ENCODE data around the gene UBE2E1.

UBE2E1 gene

GRCh38 chr3:23796518-23796917, 9.2 kb upstream of the UBE2E1 start:
- DNase-seq, result no peak

DNA sequence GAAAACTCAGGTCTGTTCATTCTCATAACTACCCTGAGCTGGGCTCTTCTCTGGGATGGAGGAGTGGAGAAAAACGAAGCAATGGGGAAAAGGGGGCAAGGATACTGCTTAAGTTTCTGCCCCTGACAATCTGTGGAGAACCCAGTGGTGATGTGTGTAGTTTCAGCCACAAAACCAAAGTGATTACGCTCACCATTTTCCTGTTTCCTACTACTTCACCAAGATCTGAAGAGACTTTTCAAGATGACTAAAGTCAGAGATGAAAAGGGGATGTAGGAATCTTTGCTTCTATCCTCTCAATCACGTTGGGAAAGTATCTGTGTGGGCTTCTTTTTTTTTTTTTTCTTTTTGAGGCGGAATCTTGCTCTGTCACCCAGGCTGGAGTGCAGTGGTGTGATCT, 8.3 kb upstream of the UBE2E1 start:
- no peak for DNase-seq

- no peak for DNase-seq
These were observed 7.3 kb upstream of the UBE2E1 start for GRCh38 chr3:23798456-23798855.

DNA sequence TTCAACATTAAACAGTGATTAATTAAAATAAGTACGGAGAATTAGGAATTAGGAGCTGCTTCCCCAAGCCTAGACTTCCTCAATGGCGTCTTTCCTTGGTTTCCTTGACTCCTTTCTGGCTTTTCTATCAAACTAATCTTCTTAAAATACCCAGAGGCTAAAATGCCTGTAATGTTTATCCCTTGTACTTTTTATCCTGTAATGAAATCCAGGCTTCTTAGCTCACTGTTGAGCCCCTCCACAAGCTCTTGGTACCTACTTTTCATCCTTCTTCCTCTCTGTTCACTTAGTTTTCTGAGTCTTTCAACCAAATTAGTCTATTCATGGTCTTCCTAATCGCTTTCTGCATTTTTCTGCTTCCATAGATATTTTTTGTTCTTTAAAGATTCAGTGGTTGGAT, 6.9 kb upstream of the UBE2E1 start:
- no peak for DNase-seq

DNA sequence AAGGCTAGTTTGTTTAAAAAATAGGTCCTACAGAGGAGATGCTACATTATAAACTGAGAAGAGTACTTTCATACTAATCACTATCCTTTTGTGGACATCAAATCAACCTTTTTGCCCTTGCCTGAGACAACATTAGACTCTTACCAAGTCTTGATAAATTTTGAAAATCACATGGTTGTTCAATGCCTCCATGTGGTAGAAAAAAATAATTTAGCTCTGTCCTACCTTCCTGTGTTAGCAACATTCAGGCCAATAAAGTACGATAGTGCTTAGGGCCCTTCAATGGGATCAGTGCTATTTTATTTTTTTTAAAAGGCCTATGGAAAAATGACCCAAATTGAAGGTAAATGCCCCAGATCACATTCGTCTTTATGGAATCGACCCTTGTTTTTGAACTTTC, 5.0 kb upstream of the UBE2E1 start:
- DNase-seq, result no peak

GRCh38 chr3:23804441-23805209, 1.1 kb upstream of the UBE2E1 start:
- no peak for DNase-seq

- no peak for DNase-seq
These were observed 534 bp upstream of the UBE2E1 start for GRCh38 chr3:23805210-23805632.

DNA sequence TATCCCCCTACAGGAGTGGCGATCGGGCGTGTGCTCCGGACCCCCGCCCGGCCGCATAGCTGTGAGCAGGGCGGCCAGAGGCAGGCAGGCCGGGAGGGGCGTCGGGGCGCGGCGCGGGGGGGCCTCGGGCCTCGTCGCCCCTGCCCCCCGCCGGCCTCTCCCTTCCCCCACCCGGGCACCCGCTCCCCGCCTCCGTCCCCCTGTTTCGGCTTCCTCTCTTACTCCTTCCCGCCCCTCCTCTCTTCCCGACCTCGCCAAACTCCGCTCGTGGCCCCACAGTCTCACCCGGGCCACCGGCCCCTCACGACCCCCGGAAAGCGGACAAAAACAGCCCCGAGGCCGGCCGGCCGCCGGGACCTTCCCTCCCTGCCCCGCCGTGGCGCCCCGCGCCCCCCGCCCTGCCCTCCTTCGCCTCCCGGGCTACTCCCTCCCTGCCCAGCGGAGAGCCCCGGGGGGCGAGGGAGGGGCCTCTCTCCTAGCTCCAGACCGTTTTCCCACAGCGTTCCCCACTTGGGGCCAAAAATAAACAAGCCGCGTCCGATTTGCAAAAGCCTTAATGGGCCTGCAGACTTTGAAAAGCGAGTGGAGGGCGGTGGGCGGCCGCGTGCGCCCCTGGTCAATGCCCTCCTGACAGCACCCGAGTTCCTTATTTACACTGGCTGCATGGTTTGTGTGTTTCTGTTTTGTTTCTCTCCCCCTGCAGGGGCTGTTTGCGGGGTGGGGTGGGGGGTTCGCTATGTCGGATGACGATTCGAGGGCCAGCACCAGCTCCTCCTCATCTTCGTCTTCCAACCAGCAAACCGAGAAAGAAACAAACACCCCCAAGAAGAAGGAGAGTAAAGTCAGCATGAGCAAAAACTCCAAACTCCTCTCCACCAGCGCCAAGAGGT, 1.0 kb downstream of the UBE2E1 start:
- peak; percentile 72 for DNase-seq

- DNase-seq, result no peak
These were observed 1.8 kb downstream of the UBE2E1 start for GRCh38 chr3:23807424-23808015.

- DNase-seq, result no peak
These were observed 2.8 kb downstream of the UBE2E1 start for GRCh38 chr3:23808525-23808924.

- no peak for DNase-seq
These were observed 3.5 kb downstream of the UBE2E1 start for GRCh38 chr3:23809294-23809693.

DNA sequence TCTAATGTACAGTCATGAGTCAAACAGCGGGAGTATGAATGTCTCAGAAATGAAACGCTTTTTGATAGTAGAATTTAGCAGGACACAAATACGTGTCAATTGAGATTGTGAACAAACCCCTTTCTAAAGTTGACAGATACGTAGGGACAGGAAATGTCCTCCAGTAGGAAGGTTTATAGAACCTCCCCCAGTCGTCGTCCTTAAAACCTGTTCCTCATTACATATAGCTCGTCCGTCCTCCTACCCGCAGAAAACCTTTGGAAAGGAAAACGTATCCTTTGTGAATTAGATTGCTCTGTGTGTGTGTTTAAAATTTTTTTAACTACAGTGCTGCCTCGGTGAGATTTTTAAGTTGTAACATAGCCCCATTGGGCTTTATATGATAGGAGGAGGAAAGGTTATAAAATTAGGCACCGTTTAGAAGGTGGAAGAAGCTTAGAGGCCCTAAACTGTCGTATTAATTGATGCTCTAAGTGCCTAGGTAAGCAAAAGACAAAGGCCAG, 4.1 kb downstream of the UBE2E1 start:
- no peak for DNase-seq

- DNase-seq, result peak; percentile 74
These were observed 4.8 kb downstream of the UBE2E1 start for GRCh38 chr3:23810343-23811184.

DNA sequence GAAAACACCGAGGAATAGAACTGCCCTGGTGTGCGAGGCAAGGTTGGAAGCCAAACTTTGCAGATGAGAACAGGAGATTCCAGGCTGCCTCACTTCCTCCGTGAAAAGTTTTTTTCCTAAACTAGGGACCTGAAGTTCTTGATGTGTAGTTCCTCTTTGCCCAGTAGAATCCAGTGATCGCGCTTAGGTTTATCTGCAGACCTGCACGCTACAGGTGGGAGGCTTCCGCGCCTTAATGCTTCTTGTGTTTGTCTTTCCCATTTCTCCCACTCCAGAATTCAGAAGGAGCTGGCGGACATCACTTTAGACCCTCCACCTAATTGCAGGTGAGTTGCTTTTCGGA, 5.4 kb downstream of the UBE2E1 start:
- DNase-seq, result no peak

GRCh38 chr3:23811919-23812318, 6.2 kb downstream of the UBE2E1 start:
- DNase-seq, result no peak

GRCh38 chr3:23815879-23816278, 10.1 kb downstream of the UBE2E1 start:
- DNase-seq, result no peak

GRCh38 chr3:23816721-23817120, 11.0 kb downstream of the UBE2E1 start:
- no peak for DNase-seq

- DNase-seq, result no peak
These were observed 11.9 kb downstream of the UBE2E1 start for GRCh38 chr3:23817508-23818223.

DNA sequence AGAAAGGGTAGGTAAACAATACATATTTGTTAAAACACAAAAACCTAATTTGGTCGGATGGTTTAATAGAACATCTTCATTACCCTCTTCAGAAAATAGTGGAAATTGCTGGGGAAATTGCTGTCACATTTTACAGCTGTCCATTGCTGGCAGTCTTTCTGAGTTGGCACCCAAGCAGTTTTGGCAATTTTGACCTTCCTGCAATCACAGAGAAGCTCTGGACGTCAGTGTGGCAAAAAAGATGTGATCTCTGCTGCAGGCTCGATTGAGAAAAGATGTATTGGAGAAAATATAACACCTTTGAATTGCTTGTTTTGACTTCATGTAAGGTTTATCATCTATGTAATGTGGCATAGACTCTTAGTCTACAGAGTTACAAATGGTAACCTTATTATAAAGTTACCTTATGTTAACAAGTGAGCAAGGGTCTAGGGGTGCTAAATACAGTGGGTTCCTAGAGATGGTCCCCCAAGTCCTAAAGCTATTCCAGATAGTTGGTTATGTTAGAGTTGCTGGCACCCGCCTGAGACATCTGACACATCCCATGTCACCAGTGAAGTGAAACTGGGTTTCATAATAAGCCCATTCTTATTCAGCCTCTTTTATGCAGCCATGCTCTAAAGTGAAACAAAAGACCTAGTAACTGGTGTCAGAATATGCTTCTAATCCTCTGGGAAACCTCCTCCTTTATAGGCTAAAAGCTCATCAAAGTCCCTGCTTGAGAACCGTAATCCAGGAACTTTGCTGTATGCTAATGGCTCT, 14.0 kb downstream of the UBE2E1 start:
- DNase-seq, result no peak

DNA sequence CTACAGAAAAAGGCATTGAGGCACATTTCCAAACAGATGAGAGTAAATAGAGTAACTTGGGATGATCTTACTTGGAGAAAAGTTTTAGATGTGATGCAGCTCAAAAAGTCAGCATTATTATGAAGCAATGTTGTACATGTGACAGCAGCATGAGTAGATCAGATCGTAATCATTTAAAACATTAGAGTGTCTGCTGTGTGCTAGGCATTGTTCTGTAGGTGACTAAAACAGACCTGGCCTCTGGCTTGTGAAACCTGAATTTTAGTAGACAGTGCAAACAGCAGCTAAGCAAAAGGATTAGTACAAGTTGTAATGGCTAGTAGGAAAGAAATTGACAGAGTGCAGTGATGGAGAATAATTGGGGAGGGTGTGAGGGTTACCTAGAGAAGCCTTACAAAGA, 15.1 kb downstream of the UBE2E1 start:
- no peak for DNase-seq

DNA sequence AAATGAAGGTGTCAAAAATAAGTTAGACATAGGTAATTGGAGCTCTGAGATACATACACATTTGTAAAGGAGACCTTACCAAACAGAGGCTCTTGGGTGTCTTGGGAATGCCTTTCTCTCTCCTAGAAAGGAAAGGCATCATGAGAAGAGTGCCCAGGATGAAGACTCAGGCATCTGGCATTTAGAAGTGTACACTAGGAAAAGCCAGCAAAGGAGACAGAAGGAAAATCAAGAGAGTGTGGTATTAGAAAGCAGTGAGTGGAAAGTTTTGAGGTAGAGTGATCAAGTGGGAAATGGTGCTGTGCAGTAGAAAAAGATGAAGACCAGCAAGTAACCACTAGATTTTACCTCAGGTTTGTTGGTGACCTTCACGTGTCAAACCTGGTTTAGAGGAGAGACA, 16.1 kb downstream of the UBE2E1 start:
- no peak for DNase-seq

Measured in right forelimb (tissue), 1 donor.